ENCODE measurements around the gene PPM1H. TPM values are rescaled to one million over a fixed set of nuclear protein-coding genes. Genes with fewer than 3 reads are reported as not detected.
"Not testable (repeated sequence)": the region's sequence is repeated elsewhere in the genome, so short reads cannot be mapped to it uniquely, and the experiment has no call there.

Gene PPM1H
- total RNA-seq, 2 experiments from 2014 or later = not detected

- Mint-ChIP-seq H3K4me1 (no peaks in the 10 kb centered on the region), H3K4me3 (no peak overlapping the region), H3K27me3 (no peaks in the 10 kb centered on the region), H3K36me3 (ENCODE audit: low read depth) (no peaks in the 10 kb centered on the region), H3K27ac (no peak overlapping the region), H3K9me3 (no peaks in the 10 kb centered on the region)
- no peak for DNase-seq
- CTCF ChIA-PET = no interaction called here
- POLR2A ChIA-PET = no interaction called here
Observed at GRCh38 chr12:62963486-62964041, 28.6 kb upstream of the PPM1H start.

- Mint-ChIP-seq H3K4me1 (no peaks in the 10 kb centered on the region), H3K9me3 (no peaks in the 10 kb centered on the region), H3K27ac (no peak overlapping the region), H3K4me3 (no peak overlapping the region), H3K36me3 (ENCODE audit: low read depth) (no peaks in the 10 kb centered on the region), H3K27me3 (peaks cover 3% of the 10 kb centered on the region)
- no peak for DNase-seq
- POLR2A ChIA-PET = no interaction called here
- CTCF ChIA-PET = interaction anchor here (0.6 kb wide), 1 partner anchor 1211 kb away, joined by 3 read pairs; no protein-coding TSS in a partner anchor
Observed at GRCh38 chr12:62960324-62960723, 25.4 kb upstream of the PPM1H start.

- Mint-ChIP-seq H3K27ac (no peak overlapping the region), H3K27me3 (peaks cover 3% of the 10 kb centered on the region), H3K4me1 (no peaks in the 10 kb centered on the region), H3K36me3 (ENCODE audit: low read depth) (no peaks in the 10 kb centered on the region), H3K4me3 (no peak overlapping the region), H3K9me3 (no peaks in the 10 kb centered on the region)
- POLR2A ChIA-PET = no interaction called here
- CTCF ChIA-PET = interaction anchor here (0.6 kb wide), 1 partner anchor 1211 kb away, joined by 3 read pairs; no protein-coding TSS in a partner anchor
- no peak for DNase-seq
Observed at GRCh38 chr12:62959745-62960144, 24.8 kb upstream of the PPM1H start.

GRCh38 chr12:62957233-62957953 is 22.4 kb upstream of the PPM1H start:
- Mint-ChIP-seq H3K27ac (no peak overlapping the region), H3K4me1 (no peaks in the 10 kb centered on the region), H3K36me3 (ENCODE audit: low read depth) (no peaks in the 10 kb centered on the region), H3K9me3 (no peaks in the 10 kb centered on the region), H3K4me3 (no peak overlapping the region), H3K27me3 (peaks cover 3% of the 10 kb centered on the region)
- POLR2A ChIA-PET = no interaction called here
- CTCF ChIA-PET = no interaction called here
- DNase-seq = no peak

- Mint-ChIP-seq H3K27ac (no peak overlapping the region), H3K4me1 (no peaks in the 10 kb centered on the region), H3K36me3 (ENCODE audit: low read depth) (no peaks in the 10 kb centered on the region), H3K4me3 (no peak overlapping the region), H3K9me3 (no peaks in the 10 kb centered on the region), H3K27me3 (peaks cover 3% of the 10 kb centered on the region)
- ChIA-PET CTCF (no interaction called here), POLR2A (no interaction called here)
- no peak for DNase-seq
Observed at GRCh38 chr12:62955678-62956077, 20.7 kb upstream of the PPM1H start.

- no peaks in the 10 kb centered on the region for H3K4me1 Mint-ChIP-seq
- no peaks in the 10 kb centered on the region for H3K36me3 Mint-ChIP-seq (ENCODE audit: low read depth)
Observed at GRCh38 chr12:62950317-62950716, 15.4 kb upstream of the PPM1H start.

GRCh38 chr12:62948123-62948522 is 13.2 kb upstream of the PPM1H start:
- ChIA-PET POLR2A (no interaction called here), CTCF (no interaction called here)
- no peak overlapping the region for H3K27ac Mint-ChIP-seq

More at GRCh38 chr12:62950317-62950716, 15.4 kb upstream of the PPM1H start:
- CTCF ChIA-PET = no interaction called here
- DNase-seq = no peak
- Mint-ChIP-seq H3K27ac (no peak overlapping the region), H3K4me3 (no peak overlapping the region), H3K9me3 (no peaks in the 10 kb centered on the region), H3K27me3 (peaks cover 2% of the 10 kb centered on the region)
- POLR2A ChIA-PET = no interaction called here

GRCh38 chr12:62947364-62947763 is 12.4 kb upstream of the PPM1H start:
- no peak overlapping the region for H3K27ac Mint-ChIP-seq
- no peak for DNase-seq
- no peaks in the 10 kb centered on the region for H3K4me1 Mint-ChIP-seq
- no peaks in the 10 kb centered on the region for H3K9me3 Mint-ChIP-seq
- no peaks in the 10 kb centered on the region for H3K36me3 Mint-ChIP-seq (ENCODE audit: low read depth)
- ChIA-PET POLR2A (no interaction called here), CTCF (no interaction called here)
- no peak overlapping the region for H3K4me3 Mint-ChIP-seq
- peaks cover 15% of the 10 kb centered on the region for H3K27me3 Mint-ChIP-seq

More at GRCh38 chr12:62948123-62948522, 13.2 kb upstream of the PPM1H start:
- Mint-ChIP-seq H3K4me1 (no peaks in the 10 kb centered on the region), H3K27me3 (peaks cover 10% of the 10 kb centered on the region), H3K9me3 (no peaks in the 10 kb centered on the region), H3K4me3 (no peak overlapping the region), H3K36me3 (ENCODE audit: low read depth) (no peaks in the 10 kb centered on the region)
- no peak for DNase-seq

- Mint-ChIP-seq H3K36me3 (ENCODE audit: low read depth) (no peaks in the 10 kb centered on the region), H3K4me1 (no peaks in the 10 kb centered on the region), H3K4me3 (no peak overlapping the region), H3K27ac (no peak overlapping the region), H3K9me3 (no peaks in the 10 kb centered on the region), H3K27me3 (peaks cover 24% of the 10 kb centered on the region)
- ChIA-PET CTCF (no interaction called here), POLR2A (no interaction called here)
- DNase-seq = no peak
Observed at GRCh38 chr12:62943779-62944395, 8.9 kb upstream of the PPM1H start.

GRCh38 chr12:62942316-62942715 is 7.4 kb upstream of the PPM1H start:
- DNase-seq; H3K27ac Mint-ChIP-seq; H3K36me3 Mint-ChIP-seq (ENCODE audit: low read depth); H3K4me1 Mint-ChIP-seq; POLR2A ChIA-PET; H3K9me3 Mint-ChIP-seq; H3K4me3 Mint-ChIP-seq; CTCF ChIA-PET: not testable (repeated sequence)
- H3K27me3 Mint-ChIP-seq = peaks cover 24% of the 10 kb centered on the region

- H3K9me3 Mint-ChIP-seq = no peaks in the 10 kb centered on the region
- H3K4me3 Mint-ChIP-seq = peak overlapping the region; percentile 71
- CTCF ChIA-PET = interaction anchor here (0.7 kb wide), 1 partner anchor 148 kb away, joined by 3 read pairs; no protein-coding TSS in a partner anchor
- H3K36me3 Mint-ChIP-seq (ENCODE audit: low read depth) = no peaks in the 10 kb centered on the region
- DNase-seq = peak; percentile 24
- H3K4me1 Mint-ChIP-seq = peaks cover 7% of the 10 kb centered on the region
- peaks cover 45% of the 10 kb centered on the region for H3K27me3 Mint-ChIP-seq
- POLR2A ChIA-PET = no interaction called here
- no peak overlapping the region for H3K27ac Mint-ChIP-seq
Observed at GRCh38 chr12:62934239-62934798, 631 bp downstream of the PPM1H start.

GRCh38 chr12:62933602-62934238 is 1.2 kb downstream of the PPM1H start:
- H3K36me3 Mint-ChIP-seq (ENCODE audit: low read depth) = no peaks in the 10 kb centered on the region
- H3K27me3 Mint-ChIP-seq = peaks cover 46% of the 10 kb centered on the region
- CTCF ChIA-PET = no interaction called here
- no peaks in the 10 kb centered on the region for H3K9me3 Mint-ChIP-seq
- no peak overlapping the region for H3K27ac Mint-ChIP-seq
- DNase-seq = no peak
- POLR2A ChIA-PET = no interaction called here
- H3K4me3 Mint-ChIP-seq = peak overlapping the region; percentile 71
- H3K4me1 Mint-ChIP-seq = peaks cover 7% of the 10 kb centered on the region

- Mint-ChIP-seq H3K4me1 (peaks cover 7% of the 10 kb centered on the region), H3K27me3 (peaks cover 49% of the 10 kb centered on the region), H3K4me3 (no peak overlapping the region), H3K9me3 (no peaks in the 10 kb centered on the region), H3K27ac (no peak overlapping the region), H3K36me3 (ENCODE audit: low read depth) (no peaks in the 10 kb centered on the region)
- DNase-seq = no peak
- CTCF ChIA-PET = no interaction called here
- POLR2A ChIA-PET = no interaction called here
Observed at GRCh38 chr12:62933220-62933601, 1.7 kb downstream of the PPM1H start.

Measured in activated CD4-positive, alpha-beta T cell treated with anti-CD3 and anti-CD28 coated beads, Interleukin-2, amount 10 ng/mL, durations not matched to agents 7 days and 5 days (primary cell).